Liver (tissue), 9 donors: ENCODE measurements around the gene GNB5. TPM values are rescaled to one million over a fixed set of nuclear protein-coding genes. Genes with fewer than 3 reads are reported as not detected.

Experiments
- DNase-seq: peaks from one replicate; pipeline ENCODE4 v3.0.0-alpha.2; 2017; ENCODE audit warnings: low spot score
- H3K27ac ChIP-seq, 2 donors: one replicate each; pipeline ENCODE4 v1.7.0; 2013; ENCODE audit warnings: inconsistent platforms in 2 of 2, low read length in 2 of 2, control low read depth in 1 of 2, low read depth in 1 of 2, mild to moderate bottlenecking in 1 of 2
- H3K27me3 ChIP-seq, 4 donors: one replicate each; pipeline versions ENCODE4 v1.6.1 to v1.7.0; 2013; ENCODE audit warnings: low read length in 3 of 4, inconsistent platforms in 1 of 4, mild to moderate bottlenecking in 1 of 4, moderate library complexity in 1 of 4; ENCODE audit not compliant: control insufficient read depth in 4 of 4, insufficient read depth in 4 of 4
- H3K36me3 ChIP-seq, 4 donors: one replicate each; pipeline versions ENCODE4 v1.6.1 to v1.7.0; 2013; ENCODE audit warnings: low read length in 3 of 4, mild to moderate bottlenecking in 3 of 4, low read depth in 1 of 4, moderate library complexity in 1 of 4; ENCODE audit not compliant: control insufficient read depth in 4 of 4, insufficient read depth in 3 of 4
- H3K4me1 ChIP-seq, 4 donors: one replicate each; pipeline versions ENCODE4 v1.6.1 to v1.7.0; 2013; ENCODE audit warnings: low read length in 3 of 4, mild to moderate bottlenecking in 3 of 4, moderate library complexity in 1 of 4; ENCODE audit not compliant: control insufficient read depth in 4 of 4, insufficient read depth in 4 of 4
- H3K4me3 ChIP-seq, 3 donors: one replicate each; pipeline versions ENCODE4 v1.6.1 to v1.7.0; 2013; ENCODE audit warnings: low read length in 3 of 3, control low read depth in 1 of 3, low read depth in 1 of 3, mild to moderate bottlenecking in 1 of 3
- H3K9ac ChIP-seq, 2 donors: one replicate each; pipeline ENCODE4 v1.7.0; 2013; ENCODE audit warnings: low read length in 2 of 2, mild to moderate bottlenecking in 2 of 2, moderate library complexity in 2 of 2, control low read depth in 1 of 2, low read depth in 1 of 2
- H3K9me3 ChIP-seq, 4 donors: one replicate each; pipeline versions ENCODE4 v1.6.1 to v1.7.0; 2013; ENCODE audit warnings: low read length in 3 of 4; ENCODE audit not compliant: control insufficient read depth in 4 of 4
- ATF3 ChIP-seq: IDR thresholded peaks from 2 replicates; pipeline ENCODE4 v1.6.1; 2016; ENCODE audit warnings: antibody characterized with exemption
- CTCF ChIP-seq: fragments of 150-350 bp; IDR thresholded peaks from 2 replicates; pipeline ENCODE4 v1.5.1; 2017; ENCODE audit warnings: improper control_type of control experiment, low read depth, low read length; ENCODE audit not compliant: missing input control
- EGR1 ChIP-seq, 2 donors: IDR thresholded peaks; 2 replicates each; pipeline ENCODE4 v1.6.1; 2016 to 2018; ENCODE audit warnings: antibody characterized with exemption in 2 of 2, low read depth in 2 of 2
- FOXA1 ChIP-seq: IDR thresholded peaks from 2 replicates; pipeline ENCODE4 v1.6.1; 2016; ENCODE audit warnings: antibody characterized with exemption
- FOXA2 ChIP-seq: IDR thresholded peaks from 2 replicates; pipeline ENCODE4 v1.6.1; 2016; ENCODE audit warnings: antibody characterized with exemption
- HNF4A ChIP-seq, 2 donors: conservative IDR thresholded peaks; 2 replicates each; pipeline ENCODE4 v1.6.1; 2016; ENCODE audit warnings: antibody characterized with exemption in 2 of 2, mild to moderate bottlenecking in 2 of 2
- HNF4G ChIP-seq: IDR thresholded peaks from 2 replicates; pipeline ENCODE4 v1.6.1; 2016; ENCODE audit warnings: antibody characterized with exemption
- JUND ChIP-seq, 2 donors: IDR thresholded peaks; 2 replicates each; pipeline ENCODE4 v1.6.1; 2016; ENCODE audit warnings: antibody characterized with exemption in 2 of 2
- MAX ChIP-seq: IDR thresholded peaks from 2 replicates; pipeline ENCODE4 v1.6.1; 2016; ENCODE audit warnings: antibody characterized with exemption
- NR2F2 ChIP-seq: IDR thresholded peaks from 2 replicates; pipeline ENCODE4 v1.6.1; 2016; ENCODE audit warnings: antibody characterized with exemption
- RAD21 ChIP-seq, 2 donors: IDR thresholded peaks; 2 replicates each; pipeline ENCODE4 v1.6.1; 2016; ENCODE audit warnings: antibody characterized with exemption in 2 of 2, mild to moderate bottlenecking in 2 of 2
- RXRA ChIP-seq, 2 donors: IDR thresholded peaks; 2 replicates each; pipeline ENCODE4 v1.6.1; 2017 to 2018; ENCODE audit warnings: antibody characterized with exemption in 2 of 2, mild to moderate bottlenecking in 1 of 2
- SP1 ChIP-seq: IDR thresholded peaks from 2 replicates; pipeline ENCODE4 v1.6.1; 2018; ENCODE audit warnings: antibody characterized with exemption, mild to moderate bottlenecking
- TAF1 ChIP-seq: conservative IDR thresholded peaks from 2 replicates; pipeline ENCODE4 v1.6.1; 2016; ENCODE audit warnings: antibody characterized with exemption, mild to moderate bottlenecking
- YY1 ChIP-seq: IDR thresholded peaks from 2 replicates; pipeline ENCODE4 v1.6.1; 2016; ENCODE audit warnings: antibody characterized with exemption, mild to moderate bottlenecking
- ZBTB33 ChIP-seq: IDR thresholded peaks from 2 replicates; pipeline ENCODE4 v1.6.1; 2016; ENCODE audit warnings: antibody characterized with exemption
- whole genome bisulfite sequencing: extraction: QIAGEN DNeasy Blood & Tissue Kit; methylation state at CpG from one replicate; pipeline ENCODE4 v1.1.7; 2013; 5-methylcytosine and 5-hydroxymethylcytosine counted together
- polyA plus RNA-seq, 2 donors: library from polyadenylated mRNA; stranded (reverse) in 1 of 2; unstranded in 1 of 2; fragments of 200-250 nt in 1 of 2; fragments of >200 nt in 1 of 2; fragmentation: Nextera tagmentation in 1 of 2; extraction: Ambion mirVana in 1 of 2; gene quantifications; one replicate each; pipeline versions ENCODE4 v1.2.1 to v1.2.3, GENCODE V29; 2013 to 2015
- total RNA-seq, 2 donors: library from RNA; depleted of rRNA; stranded (reverse); fragments of >200 nt; gene quantifications; one replicate each; pipeline ENCODE4 v1.2.3, GENCODE V29; 2014
- donor health status: healthy.
- donor health status: healthy.
- donor health status: healthy.
- donor health status: healthy.
- donor health status: healthy.

Gene GNB5
- total and polyA plus RNA-seq, 4 donors, result 13.7 to 19.2 (median 15.7) TPM

- no peak for TF ChIP-seq MAX
- no peak for TF ChIP-seq FOXA1
- no peak for TF ChIP-seq ZBTB33
- TF ChIP-seq NR2F2, result no peak
- TF ChIP-seq SP1, result no peak
- no peak for TF ChIP-seq YY1
- TF ChIP-seq JUND (IDR thresholded peaks at IDR 0.05), result no peak
- TF ChIP-seq RXRA (IDR thresholded peaks at IDR 0.05), result no peak
- no peak for TF ChIP-seq HNF4G
Observed at GRCh38 chr15:52162260-52162659, 28.9 kb downstream of the GNB5 start (continued).

- no peak for TF ChIP-seq MAX
- no peak for TF ChIP-seq JUND (IDR thresholded peaks at IDR 0.05)
- TF ChIP-seq FOXA2, result no peak
- TF ChIP-seq CTCF, result no peak
- TF ChIP-seq HNF4A (conservative IDR thresholded peaks at IDR 0.05), result no peak
- TF ChIP-seq SP1, result no peak
- TF ChIP-seq RXRA (IDR thresholded peaks at IDR 0.05), result no peak
- no peak for TF ChIP-seq EGR1 (IDR thresholded peaks at IDR 0.05; ENCODE audit: low read depth in 2 of 2)
- TF ChIP-seq RAD21 (IDR thresholded peaks at IDR 0.05), result no peak
- TF ChIP-seq HNF4G, result no peak
- TF ChIP-seq TAF1, result no peak
- TF ChIP-seq YY1, result no peak
- TF ChIP-seq ATF3, result no peak
- no peak for TF ChIP-seq NR2F2
- no peak for TF ChIP-seq ZBTB33
- no peak for TF ChIP-seq FOXA1
- WGBS, result 98% methylated on average over 13 of the region's 13 CpGs
- H3K36me3 ChIP-seq, result no peaks in the 10 kb centered on the region
- H3K9me3 ChIP-seq, result no peaks in the 10 kb centered on the region
- H3K4me3 ChIP-seq, result no peak overlapping the region
- no peak for DNase-seq
- no peak overlapping the region for H3K27ac ChIP-seq
- no peaks in the 10 kb centered on the region for H3K27me3 ChIP-seq
- no peaks in the 10 kb centered on the region for H3K4me1 ChIP-seq
- no peak overlapping the region for H3K9ac ChIP-seq
Observed at GRCh38 chr15:52161406-52161966, 29.7 kb downstream of the GNB5 start.
